Liver (tissue), 9 donors: ENCODE data around the gene GALK2. TPM values are rescaled to one million over a fixed set of nuclear protein-coding genes. Genes with fewer than 3 reads are reported as not detected.

Experiments
- DNase-seq: peaks from one replicate; pipeline ENCODE4 v3.0.0-alpha.2; 2017; ENCODE audit warnings: low spot score
- H3K27ac ChIP-seq, 2 donors: one replicate each; pipeline ENCODE4 v1.7.0; 2013; ENCODE audit warnings: inconsistent platforms in 2 of 2, low read length in 2 of 2, control low read depth in 1 of 2, low read depth in 1 of 2, mild to moderate bottlenecking in 1 of 2
- H3K27me3 ChIP-seq, 4 donors: one replicate each; pipeline versions ENCODE4 v1.6.1 to v1.7.0; 2013; ENCODE audit warnings: low read length in 3 of 4, inconsistent platforms in 1 of 4, mild to moderate bottlenecking in 1 of 4, moderate library complexity in 1 of 4; ENCODE audit not compliant: control insufficient read depth in 4 of 4, insufficient read depth in 4 of 4
- H3K36me3 ChIP-seq, 4 donors: one replicate each; pipeline versions ENCODE4 v1.6.1 to v1.7.0; 2013; ENCODE audit warnings: low read length in 3 of 4, mild to moderate bottlenecking in 3 of 4, low read depth in 1 of 4, moderate library complexity in 1 of 4; ENCODE audit not compliant: control insufficient read depth in 4 of 4, insufficient read depth in 3 of 4
- H3K4me1 ChIP-seq, 4 donors: one replicate each; pipeline versions ENCODE4 v1.6.1 to v1.7.0; 2013; ENCODE audit warnings: low read length in 3 of 4, mild to moderate bottlenecking in 3 of 4, moderate library complexity in 1 of 4; ENCODE audit not compliant: control insufficient read depth in 4 of 4, insufficient read depth in 4 of 4
- H3K4me3 ChIP-seq, 3 donors: one replicate each; pipeline versions ENCODE4 v1.6.1 to v1.7.0; 2013; ENCODE audit warnings: low read length in 3 of 3, control low read depth in 1 of 3, low read depth in 1 of 3, mild to moderate bottlenecking in 1 of 3
- H3K9ac ChIP-seq, 2 donors: one replicate each; pipeline ENCODE4 v1.7.0; 2013; ENCODE audit warnings: low read length in 2 of 2, mild to moderate bottlenecking in 2 of 2, moderate library complexity in 2 of 2, control low read depth in 1 of 2, low read depth in 1 of 2
- H3K9me3 ChIP-seq, 4 donors: one replicate each; pipeline versions ENCODE4 v1.6.1 to v1.7.0; 2013; ENCODE audit warnings: low read length in 3 of 4; ENCODE audit not compliant: control insufficient read depth in 4 of 4
- FOXA2 ChIP-seq: IDR thresholded peaks from 2 replicates; pipeline ENCODE4 v1.6.1; 2016; ENCODE audit warnings: antibody characterized with exemption
- GABPA ChIP-seq, 2 donors: IDR thresholded peaks in 1 of 2; conservative IDR thresholded peaks in 1 of 2; 2 replicates each; pipeline ENCODE4 v1.6.1; 2016; ENCODE audit warnings: antibody characterized with exemption in 2 of 2, mild to moderate bottlenecking in 1 of 2, moderate library complexity in 1 of 2
- HNF4A ChIP-seq, 2 donors: conservative IDR thresholded peaks; 2 replicates each; pipeline ENCODE4 v1.6.1; 2016; ENCODE audit warnings: antibody characterized with exemption in 2 of 2, mild to moderate bottlenecking in 2 of 2
- HNF4G ChIP-seq: IDR thresholded peaks from 2 replicates; pipeline ENCODE4 v1.6.1; 2016; ENCODE audit warnings: antibody characterized with exemption
- JUND ChIP-seq, 2 donors: IDR thresholded peaks; 2 replicates each; pipeline ENCODE4 v1.6.1; 2016; ENCODE audit warnings: antibody characterized with exemption in 2 of 2
- NR2F2 ChIP-seq: IDR thresholded peaks from 2 replicates; pipeline ENCODE4 v1.6.1; 2016; ENCODE audit warnings: antibody characterized with exemption
- RAD21 ChIP-seq, 2 donors: IDR thresholded peaks; 2 replicates each; pipeline ENCODE4 v1.6.1; 2016; ENCODE audit warnings: antibody characterized with exemption in 2 of 2, mild to moderate bottlenecking in 2 of 2
- SP1 ChIP-seq: IDR thresholded peaks from 2 replicates; pipeline ENCODE4 v1.6.1; 2018; ENCODE audit warnings: antibody characterized with exemption, mild to moderate bottlenecking
- TAF1 ChIP-seq: conservative IDR thresholded peaks from 2 replicates; pipeline ENCODE4 v1.6.1; 2016; ENCODE audit warnings: antibody characterized with exemption, mild to moderate bottlenecking
- YY1 ChIP-seq: IDR thresholded peaks from 2 replicates; pipeline ENCODE4 v1.6.1; 2016; ENCODE audit warnings: antibody characterized with exemption, mild to moderate bottlenecking
- WGBS: extraction: QIAGEN DNeasy Blood & Tissue Kit; methylation state at CpG from one replicate; pipeline ENCODE4 v1.1.7; 2013; 5-methylcytosine and 5-hydroxymethylcytosine counted together
- polyA plus RNA-seq, 2 donors: library from polyadenylated mRNA; stranded (reverse) in 1 of 2; unstranded in 1 of 2; fragments of 200-250 nt in 1 of 2; fragments of >200 nt in 1 of 2; fragmentation: Nextera tagmentation in 1 of 2; extraction: Ambion mirVana in 1 of 2; gene quantifications; one replicate each; pipeline versions ENCODE4 v1.2.1 to v1.2.3, GENCODE V29; 2013 to 2015
- total RNA-seq, 2 donors: library from RNA; depleted of rRNA; stranded (reverse); fragments of >200 nt; gene quantifications; one replicate each; pipeline ENCODE4 v1.2.3, GENCODE V29; 2014
- TF ChIP-seq, protein P1 (sequence below): IDR thresholded peaks from 2 replicates; pipeline ENCODE4 v1.6.1; 2016; ENCODE audit warnings: antibody characterized with exemption, mild to moderate bottlenecking
- TF ChIP-seq, protein P2 (sequence below): IDR thresholded peaks from 2 replicates; pipeline ENCODE4 v1.6.1; 2016; ENCODE audit warnings: antibody characterized with exemption
- TF ChIP-seq, protein P3 (sequence below): IDR thresholded peaks from 2 replicates; pipeline ENCODE4 v1.6.1; 2016; ENCODE audit warnings: antibody characterized with exemption
- TF ChIP-seq, protein P4 (sequence below): IDR thresholded peaks from 2 replicates; pipeline ENCODE4 v1.6.1; 2016; ENCODE audit warnings: antibody characterized with exemption
- donor health status: healthy.
- donor health status: healthy.
- donor health status: healthy.
- donor health status: healthy.
- donor health status: healthy.

Gene GALK2
- total and polyA plus RNA-seq, 4 donors = 18.1 to 57.0 (median 24.5) TPM

DNA sequence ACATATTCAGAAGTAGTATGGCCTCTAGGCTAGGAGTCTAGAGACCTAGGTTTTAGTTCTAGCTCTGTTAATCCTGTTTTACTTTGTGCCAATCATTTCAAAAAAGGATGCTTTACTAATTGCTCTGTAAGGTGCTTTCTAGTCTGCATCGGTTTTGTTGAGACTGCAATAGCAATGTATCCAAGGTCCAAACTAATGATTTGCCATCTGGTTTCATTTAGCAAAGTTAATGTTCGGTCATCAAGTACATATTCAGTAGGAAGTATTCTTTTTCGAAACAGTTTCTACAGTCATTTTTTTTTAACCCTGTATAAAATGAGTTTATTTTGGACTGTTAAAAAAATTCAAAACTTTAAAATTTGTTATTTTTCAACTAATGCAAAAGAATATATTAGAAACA is 2.0 kb upstream of the GALK2 start:
- Histone ChIP-seq H3K27ac (no peak overlapping the region), H3K4me3 (no peak overlapping the region), H3K36me3 (no peaks in the 10 kb centered on the region), H3K4me1 (peaks cover 0 to 7% (median 2%) of the 10 kb centered on the region in 4 donors), H3K9ac (no peak overlapping the region), H3K9me3 (no peaks in the 10 kb centered on the region), H3K27me3 (no peaks in the 10 kb centered on the region)
- no peak for DNase-seq
- TF ChIP-seq SP1 (no peak), HNF4A (conservative IDR thresholded peaks at IDR 0.05) (no peak), TAF1 (no peak), RAD21 (IDR thresholded peaks at IDR 0.05) (no peak), NR2F2 (no peak), GABPA (IDR thresholded peaks at IDR 0.05 in 1 of 2, conservative IDR thresholded peaks at IDR 0.05 in 1 of 2) (no peak), FOXA2 (no peak), YY1 (no peak), HNF4G (no peak)
- TF ChIP-seq, protein P1, sequence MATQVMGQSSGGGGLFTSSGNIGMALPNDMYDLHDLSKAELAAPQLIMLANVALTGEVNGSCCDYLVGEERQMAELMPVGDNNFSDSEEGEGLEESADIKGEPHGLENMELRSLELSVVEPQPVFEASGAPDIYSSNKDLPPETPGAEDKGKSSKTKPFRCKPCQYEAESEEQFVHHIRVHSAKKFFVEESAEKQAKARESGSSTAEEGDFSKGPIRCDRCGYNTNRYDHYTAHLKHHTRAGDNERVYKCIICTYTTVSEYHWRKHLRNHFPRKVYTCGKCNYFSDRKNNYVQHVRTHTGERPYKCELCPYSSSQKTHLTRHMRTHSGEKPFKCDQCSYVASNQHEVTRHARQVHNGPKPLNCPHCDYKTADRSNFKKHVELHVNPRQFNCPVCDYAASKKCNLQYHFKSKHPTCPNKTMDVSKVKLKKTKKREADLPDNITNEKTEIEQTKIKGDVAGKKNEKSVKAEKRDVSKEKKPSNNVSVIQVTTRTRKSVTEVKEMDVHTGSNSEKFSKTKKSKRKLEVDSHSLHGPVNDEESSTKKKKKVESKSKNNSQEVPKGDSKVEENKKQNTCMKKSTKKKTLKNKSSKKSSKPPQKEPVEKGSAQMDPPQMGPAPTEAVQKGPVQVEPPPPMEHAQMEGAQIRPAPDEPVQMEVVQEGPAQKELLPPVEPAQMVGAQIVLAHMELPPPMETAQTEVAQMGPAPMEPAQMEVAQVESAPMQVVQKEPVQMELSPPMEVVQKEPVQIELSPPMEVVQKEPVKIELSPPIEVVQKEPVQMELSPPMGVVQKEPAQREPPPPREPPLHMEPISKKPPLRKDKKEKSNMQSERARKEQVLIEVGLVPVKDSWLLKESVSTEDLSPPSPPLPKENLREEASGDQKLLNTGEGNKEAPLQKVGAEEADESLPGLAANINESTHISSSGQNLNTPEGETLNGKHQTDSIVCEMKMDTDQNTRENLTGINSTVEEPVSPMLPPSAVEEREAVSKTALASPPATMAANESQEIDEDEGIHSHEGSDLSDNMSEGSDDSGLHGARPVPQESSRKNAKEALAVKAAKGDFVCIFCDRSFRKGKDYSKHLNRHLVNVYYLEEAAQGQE = no peak
- TF ChIP-seq, protein P2, sequence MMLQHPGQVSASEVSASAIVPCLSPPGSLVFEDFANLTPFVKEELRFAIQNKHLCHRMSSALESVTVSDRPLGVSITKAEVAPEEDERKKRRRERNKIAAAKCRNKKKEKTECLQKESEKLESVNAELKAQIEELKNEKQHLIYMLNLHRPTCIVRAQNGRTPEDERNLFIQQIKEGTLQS = no peak
- TF ChIP-seq, protein P3, sequence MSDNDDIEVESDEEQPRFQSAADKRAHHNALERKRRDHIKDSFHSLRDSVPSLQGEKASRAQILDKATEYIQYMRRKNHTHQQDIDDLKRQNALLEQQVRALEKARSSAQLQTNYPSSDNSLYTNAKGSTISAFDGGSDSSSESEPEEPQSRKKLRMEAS = no peak
- TF ChIP-seq, protein P4, sequence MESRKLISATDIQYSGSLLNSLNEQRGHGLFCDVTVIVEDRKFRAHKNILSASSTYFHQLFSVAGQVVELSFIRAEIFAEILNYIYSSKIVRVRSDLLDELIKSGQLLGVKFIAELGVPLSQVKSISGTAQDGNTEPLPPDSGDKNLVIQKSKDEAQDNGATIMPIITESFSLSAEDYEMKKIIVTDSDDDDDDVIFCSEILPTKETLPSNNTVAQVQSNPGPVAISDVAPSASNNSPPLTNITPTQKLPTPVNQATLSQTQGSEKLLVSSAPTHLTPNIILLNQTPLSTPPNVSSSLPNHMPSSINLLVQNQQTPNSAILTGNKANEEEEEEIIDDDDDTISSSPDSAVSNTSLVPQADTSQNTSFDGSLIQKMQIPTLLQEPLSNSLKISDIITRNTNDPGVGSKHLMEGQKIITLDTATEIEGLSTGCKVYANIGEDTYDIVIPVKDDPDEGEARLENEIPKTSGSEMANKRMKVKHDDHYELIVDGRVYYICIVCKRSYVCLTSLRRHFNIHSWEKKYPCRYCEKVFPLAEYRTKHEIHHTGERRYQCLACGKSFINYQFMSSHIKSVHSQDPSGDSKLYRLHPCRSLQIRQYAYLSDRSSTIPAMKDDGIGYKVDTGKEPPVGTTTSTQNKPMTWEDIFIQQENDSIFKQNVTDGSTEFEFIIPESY = no peak
- 91% methylated on average over 3 of the region's 3 CpGs for WGBS

DNA sequence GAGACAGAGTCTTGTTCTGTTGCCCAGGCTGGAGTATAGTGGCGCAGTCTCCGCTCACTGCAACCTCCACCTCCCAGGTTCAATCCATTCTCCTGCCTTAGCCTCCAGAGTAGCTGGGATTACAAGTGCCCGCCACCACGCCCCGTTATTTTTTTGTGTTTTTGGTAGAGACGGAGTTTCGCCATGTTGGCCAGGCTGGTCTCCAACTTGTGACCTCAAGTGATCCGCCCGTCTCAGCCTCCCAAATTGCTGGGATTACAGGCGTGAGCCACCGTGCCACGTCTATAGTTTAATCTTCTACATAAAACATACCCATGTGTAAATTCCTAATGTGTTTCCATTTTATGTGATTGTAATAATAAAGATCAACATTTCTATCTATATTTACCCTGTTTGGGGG is 1.7 kb downstream of the GALK2 start:
- no peak overlapping the region for H3K27ac ChIP-seq
- peaks cover 2 to 18% (median 5%) of the 10 kb centered on the region in 4 donors for H3K4me1 ChIP-seq
- no peaks in the 10 kb centered on the region for H3K9me3 ChIP-seq
- no peaks in the 10 kb centered on the region for H3K27me3 ChIP-seq
- no peak overlapping the region for H3K9ac ChIP-seq
- H3K4me3 ChIP-seq = no peak overlapping the region
- TF ChIP-seq JUND (IDR thresholded peaks at IDR 0.05) (no peak), NR2F2 (no peak), TAF1 (no peak)
- TF ChIP-seq, protein P4 = no peak
- no peak for DNase-seq
- no peaks in the 10 kb centered on the region for H3K36me3 ChIP-seq
- 98% methylated on average over 12 of the region's 12 CpGs for WGBS
